DOHH2 (cell line): ENCODE measurements around the gene URI1.

ENCODE experiments used
- H3F3A ChIP-seq: fragments of 200-600 bp; sonication (generic), shearing (Covaris generic); 2 replicates; pipeline ENCODE4 v1.6.0; 2016; ENCODE audit warnings: antibody characterized with exemption, mild to moderate bottlenecking; ENCODE audit not compliant: control insufficient read depth, insufficient read depth
- H3K27ac ChIP-seq: fragments of 200-600 bp; sonication (generic); 2 replicates; pipeline ENCODE4 v1.5.1; 2014; ENCODE audit warnings: low read depth, mild to moderate bottlenecking, low read length, moderate library complexity
- H3K27me3 ChIP-seq: fragments of 200-600 bp; sonication (generic); 2 replicates; pipeline ENCODE4 v1.6.1; 2014; ENCODE audit warnings: mild to moderate bottlenecking, low read length, mixed read lengths; ENCODE audit not compliant: control insufficient read depth
- H3K36me3 ChIP-seq: fragments of 200-600 bp; sonication (generic); 2 replicates; pipeline ENCODE4 v1.6.1; 2014; ENCODE audit warnings: mild to moderate bottlenecking, low read length, moderate library complexity, mixed read lengths; ENCODE audit not compliant: control insufficient read depth
- H3K4me1 ChIP-seq: fragments of 200-600 bp; sonication (generic); 2 replicates; pipeline ENCODE4 v1.6.1; 2014; ENCODE audit warnings: mild to moderate bottlenecking, low read length, mixed read lengths; ENCODE audit not compliant: control insufficient read depth
- H3K4me2 ChIP-seq: fragments of 200-600 bp; sonication (generic); 2 replicates; pipeline ENCODE4 v1.6.0; 2014; ENCODE audit warnings: mild to moderate bottlenecking, low read length, moderate library complexity
- H3K4me3 ChIP-seq: fragments of 200-600 bp; sonication (generic); 2 replicates; pipeline ENCODE4 v1.5.1; 2014; ENCODE audit warnings: mild to moderate bottlenecking, low read length, mixed read lengths
- H3K79me2 ChIP-seq: fragments of 200-600 bp; sonication (generic); 2 replicates; pipeline ENCODE4 v1.6.1; 2014; ENCODE audit warnings: mild to moderate bottlenecking, low read length, mixed read lengths; ENCODE audit not compliant: control insufficient read depth
- H3K9me2 ChIP-seq: fragments of 200-600 bp; sonication (generic); replicated peaks from 2 replicates; pipeline ENCODE4 v1.6.1; 2014; ENCODE audit warnings: mild to moderate bottlenecking, low read length, mixed read lengths; ENCODE audit not compliant: control insufficient read depth
- H3K9me3 ChIP-seq: fragments of 200-600 bp; sonication (generic); 2 replicates; pipeline ENCODE4 v1.6.1; 2014; ENCODE audit warnings: antibody characterized with exemption, low read length, mixed read lengths; ENCODE audit not compliant: control insufficient read depth, insufficient read depth
- H4K20me1 ChIP-seq: fragments of 200-600 bp; sonication (generic); 2 replicates; pipeline ENCODE4 v1.6.0; 2014; ENCODE audit warnings: low read depth, mild to moderate bottlenecking, antibody characterized with exemption, low read length, moderate library complexity; ENCODE audit not compliant: control insufficient read depth, insufficient read depth
- CTCF ChIP-seq: fragments of 200-600 bp; sonication (generic); IDR thresholded peaks from one replicate; pipeline ENCODE4 v1.5.1; 2014; ENCODE audit warnings: antibody characterized with exemption, mild to moderate bottlenecking, low read depth, low read length; ENCODE audit not compliant: poor library complexity, severe bottlenecking
- EZH2phosphoT487 ChIP-seq: fragments of 200-600 bp; sonication (generic); IDR thresholded peaks from 2 replicates; pipeline ENCODE4 v1.6.1; 2017; ENCODE audit warnings: borderline replicate concordance, mild to moderate bottlenecking, antibody characterized with exemption, low read length, moderate library complexity, mixed read lengths

URI1 gene

GRCh38 chr19:30049226-30049625, 107.2 kb downstream of the URI1 start:
- Histone ChIP-seq H3K36me3 (no peaks in the 10 kb centered on the region), H3K79me2 (no peaks in the 10 kb centered on the region), H3K27ac (no peak overlapping the region), H3K27me3 (no peaks in the 10 kb centered on the region), H3F3A (no peaks in the 10 kb centered on the region), H3K4me2 (no peak overlapping the region), H3K4me3 (no peak overlapping the region), H3K9me2 (no peaks in the 10 kb centered on the region), H3K9me3 (no peaks in the 10 kb centered on the region), H4K20me1 (no peaks in the 10 kb centered on the region), H3K4me1 (no peaks in the 10 kb centered on the region)
- no peak for TF ChIP-seq CTCF
- no peak for TF ChIP-seq EZH2phosphoT487

- Histone ChIP-seq H3K27ac (no peak overlapping the region), H3K4me1 (no peaks in the 10 kb centered on the region), H3K36me3 (no peaks in the 10 kb centered on the region), H3K4me3 (no peak overlapping the region), H3K9me2 (no peaks in the 10 kb centered on the region), H3K79me2 (no peaks in the 10 kb centered on the region), H3K4me2 (no peak overlapping the region), H4K20me1 (no peaks in the 10 kb centered on the region), H3F3A (no peaks in the 10 kb centered on the region), H3K9me3 (no peaks in the 10 kb centered on the region), H3K27me3 (no peaks in the 10 kb centered on the region)
- TF ChIP-seq EZH2phosphoT487, result no peak
- no peak for TF ChIP-seq CTCF
These were observed 108.0 kb downstream of the URI1 start for GRCh38 chr19:30049846-30050667.

GRCh38 chr19:30052122-30053075, 110.4 kb downstream of the URI1 start:
- H3F3A ChIP-seq, result no peaks in the 10 kb centered on the region
- no peak for TF ChIP-seq CTCF
- no peak for TF ChIP-seq EZH2phosphoT487
- no peaks in the 10 kb centered on the region for H3K4me1 ChIP-seq
- H3K4me3 ChIP-seq, result no peak overlapping the region
- H4K20me1 ChIP-seq, result no peaks in the 10 kb centered on the region
- H3K27ac ChIP-seq, result no peak overlapping the region
- H3K27me3 ChIP-seq, result no peaks in the 10 kb centered on the region
- H3K9me2 ChIP-seq, result no peaks in the 10 kb centered on the region
- no peak overlapping the region for H3K4me2 ChIP-seq
- no peaks in the 10 kb centered on the region for H3K79me2 ChIP-seq
- no peaks in the 10 kb centered on the region for H3K9me3 ChIP-seq
- no peaks in the 10 kb centered on the region for H3K36me3 ChIP-seq
